DMS79 treated with DMSO at 0.1 percent for 48 hours (cell line): ENCODE data around the gene FAM186B.

ENCODE experiments used
- DNase-seq: peaks from one replicate; lab custom pipeline; 2025; lab: John Stamatoyannopoulos, UW

The FAM186B gene

DNA sequence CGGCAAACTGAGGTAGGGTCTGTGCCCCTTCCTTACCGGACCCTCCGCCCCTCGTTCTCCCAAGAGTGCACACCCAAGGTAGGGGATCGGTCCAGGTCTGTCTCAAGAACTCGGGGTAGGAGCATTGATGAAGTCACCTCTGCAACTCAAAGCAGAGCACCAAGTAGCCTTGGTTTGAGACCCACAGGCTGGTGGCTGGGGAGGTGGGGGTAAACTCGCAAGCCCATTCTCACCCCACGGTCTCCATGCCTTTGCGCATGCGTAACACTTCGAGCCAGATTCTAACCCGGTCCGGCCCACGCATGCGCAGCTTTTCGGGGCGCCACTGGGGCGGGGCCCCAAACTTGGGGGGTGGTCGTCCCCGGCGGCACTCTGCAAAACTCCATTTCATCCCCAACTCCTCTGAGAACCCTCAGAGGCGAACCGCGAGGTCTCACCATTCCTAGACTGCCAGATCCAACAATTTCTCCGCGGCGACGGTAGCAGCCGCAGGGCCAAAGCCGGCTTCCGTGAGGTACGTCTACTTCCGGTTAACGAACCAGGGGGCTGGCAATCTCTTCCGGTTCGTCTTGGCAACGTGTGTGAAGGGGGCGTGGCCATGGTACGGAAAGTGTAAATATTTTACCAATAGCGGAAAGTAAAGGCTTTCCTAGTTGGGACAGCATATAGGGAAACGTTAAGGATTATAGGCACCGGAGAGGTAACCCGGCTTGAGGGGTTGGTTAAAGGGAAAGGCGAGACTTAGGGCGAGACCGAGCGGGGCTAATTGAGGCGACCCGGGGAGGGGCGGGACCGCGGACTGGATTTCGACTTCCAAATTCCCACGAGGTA, 37.6 kb downstream of the FAM186B start, which contains the start of gene MCRS1:
Gene MCRS1 (minus strand): TSS at position 532 of the 831 bp plus-strand sequence. CDS start 1,411 bp downstream, outside the sequence.
- DNase-seq = peak; percentile 85

DNA sequence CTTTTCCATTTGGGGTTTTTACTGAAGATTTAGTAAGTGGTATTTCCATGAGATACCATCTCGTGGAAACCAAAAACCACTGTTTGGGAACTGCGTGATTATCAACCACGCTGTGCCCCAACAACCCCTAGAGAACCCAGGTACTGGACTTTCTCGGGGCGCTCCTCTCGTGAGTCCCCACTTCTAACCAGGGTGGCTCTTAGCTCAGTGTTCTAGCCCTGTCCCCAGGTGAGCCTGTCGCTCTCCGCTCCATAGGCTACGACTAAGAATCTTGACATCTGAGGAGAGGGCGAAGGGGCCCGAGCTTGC, 38.2 kb downstream of the FAM186B start:
- no peak for DNase-seq

DNA sequence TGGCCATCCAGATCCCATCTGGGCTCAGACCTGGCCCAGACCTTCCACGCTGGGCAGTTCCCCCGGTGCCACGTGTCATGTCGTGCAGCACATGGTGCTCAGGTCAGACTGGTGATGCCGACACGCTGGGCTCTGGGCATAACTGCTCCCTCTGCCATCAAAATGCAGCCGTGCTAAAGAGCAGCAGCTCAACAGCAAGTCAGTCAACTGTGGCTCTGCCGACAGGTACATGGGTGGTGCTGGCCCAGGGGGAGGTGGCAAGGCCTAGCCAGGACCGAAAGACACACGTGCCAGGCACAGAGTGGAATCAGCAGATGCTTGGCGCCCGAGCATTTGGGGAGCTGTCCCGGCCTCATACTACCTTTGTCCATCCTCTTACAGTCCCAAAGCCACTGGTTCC, 39.1 kb downstream of the FAM186B start:
- no peak for DNase-seq

DNA sequence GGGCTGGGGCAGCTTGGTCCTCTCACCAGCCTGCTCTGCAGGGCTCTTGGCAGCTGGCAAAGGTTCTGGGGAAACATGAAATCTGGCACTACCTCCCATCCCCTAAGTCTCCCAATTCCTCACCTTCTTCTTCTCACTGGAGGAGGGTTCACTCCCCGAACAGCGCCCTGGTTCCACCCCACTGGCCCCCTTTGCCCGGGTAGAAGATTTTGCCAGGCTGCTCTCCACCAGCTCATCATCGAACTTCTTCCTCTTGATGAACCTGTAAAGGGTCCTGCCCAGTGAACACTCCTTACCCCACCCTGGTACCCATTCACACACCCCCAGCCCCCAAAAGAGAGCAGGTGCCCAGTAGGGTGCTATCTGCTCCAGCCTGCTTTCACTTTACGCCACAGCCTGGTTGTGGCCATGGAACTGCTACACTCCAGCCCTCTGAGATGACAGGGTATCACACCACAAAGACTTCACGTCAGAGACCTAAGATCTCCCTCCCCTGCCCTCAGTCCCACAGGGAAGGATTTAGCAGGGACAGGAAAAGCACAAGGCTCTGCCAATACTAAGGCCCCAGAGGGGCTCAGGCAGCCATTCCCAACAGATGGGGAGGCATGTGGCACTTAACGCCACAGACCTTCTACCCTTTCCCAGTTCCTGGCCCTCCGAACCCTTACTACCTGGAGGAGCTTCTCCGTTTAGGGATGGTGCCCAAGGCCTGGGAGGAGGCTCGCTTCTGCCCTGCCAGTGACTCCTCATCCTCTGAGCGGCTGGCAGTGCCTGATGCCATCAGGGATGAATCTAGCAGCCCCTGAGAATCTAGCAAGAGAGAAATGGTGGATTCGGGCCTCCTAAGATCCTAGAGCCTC, 39.8 kb downstream of the FAM186B start:
- no peak for DNase-seq

DNA sequence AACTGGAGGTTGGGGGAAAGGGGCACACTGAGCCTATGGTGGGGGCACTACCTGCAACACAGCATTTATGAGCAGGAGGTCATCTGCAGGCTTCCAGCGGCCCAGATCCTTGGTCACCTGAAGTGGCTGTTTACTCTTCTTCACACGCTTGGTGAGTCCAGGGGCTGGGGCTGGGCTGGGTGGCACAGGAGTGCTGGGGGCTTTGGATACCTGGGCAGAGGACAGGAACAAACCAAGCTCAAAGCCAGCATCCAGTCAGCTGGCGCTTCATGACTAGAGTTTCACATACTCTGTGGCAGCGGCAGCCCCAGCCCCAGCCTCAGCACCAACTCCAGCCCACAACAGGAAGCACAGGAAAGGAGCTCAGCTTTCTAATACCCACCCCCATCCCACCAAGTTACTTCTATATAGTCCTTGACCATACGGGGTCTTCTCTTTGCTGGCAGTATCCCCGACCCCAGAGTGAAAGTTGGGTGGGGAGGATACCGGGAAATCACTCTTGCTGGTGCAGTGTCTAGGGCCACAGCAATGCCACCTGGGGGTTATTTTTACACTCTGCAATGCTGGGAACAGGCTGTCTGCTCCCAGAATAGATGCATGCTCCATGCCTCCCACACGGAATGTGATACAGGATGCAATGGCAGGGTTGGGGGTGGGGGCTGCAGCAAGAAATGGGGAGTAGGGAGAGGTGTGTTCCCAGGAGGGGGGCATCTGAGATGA, 40.6 kb downstream of the FAM186B start:
- no peak for DNase-seq

DNA sequence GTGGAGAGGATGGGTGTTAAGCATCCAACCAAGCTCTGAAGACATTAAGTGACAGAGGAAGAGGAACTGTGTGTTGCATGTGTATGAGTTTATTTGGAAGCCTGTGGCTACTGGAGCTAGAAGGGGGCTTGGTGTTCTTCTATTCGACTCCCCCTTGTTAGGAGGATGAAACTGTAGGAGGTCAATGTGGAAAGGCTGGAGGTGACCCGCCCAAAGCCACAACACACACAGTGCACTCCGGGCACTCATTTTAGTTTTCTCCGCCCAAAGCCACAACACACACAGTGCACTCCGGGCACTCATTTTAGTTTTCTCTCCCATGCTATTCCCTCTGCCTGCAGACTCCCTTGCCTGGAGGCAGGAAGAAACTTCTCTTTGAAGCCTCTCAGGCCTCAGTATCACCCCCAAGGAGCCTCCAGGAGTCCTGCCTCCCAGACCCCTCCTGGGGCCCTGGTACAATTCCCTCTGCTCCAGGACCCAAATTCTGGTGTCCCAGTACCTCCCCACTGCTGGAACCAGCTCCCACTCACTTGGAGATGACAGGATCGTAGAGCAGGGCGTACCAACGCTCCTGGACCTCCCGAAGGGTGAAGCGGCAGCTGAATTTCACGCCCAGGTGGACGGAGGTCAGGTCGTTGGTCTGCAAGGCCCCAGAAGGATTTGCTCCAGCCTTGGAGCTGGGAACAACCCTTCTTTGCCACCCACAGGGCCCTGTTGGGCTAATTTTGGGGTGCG, 41.3 kb downstream of the FAM186B start:
- DNase-seq = no peak

DNA sequence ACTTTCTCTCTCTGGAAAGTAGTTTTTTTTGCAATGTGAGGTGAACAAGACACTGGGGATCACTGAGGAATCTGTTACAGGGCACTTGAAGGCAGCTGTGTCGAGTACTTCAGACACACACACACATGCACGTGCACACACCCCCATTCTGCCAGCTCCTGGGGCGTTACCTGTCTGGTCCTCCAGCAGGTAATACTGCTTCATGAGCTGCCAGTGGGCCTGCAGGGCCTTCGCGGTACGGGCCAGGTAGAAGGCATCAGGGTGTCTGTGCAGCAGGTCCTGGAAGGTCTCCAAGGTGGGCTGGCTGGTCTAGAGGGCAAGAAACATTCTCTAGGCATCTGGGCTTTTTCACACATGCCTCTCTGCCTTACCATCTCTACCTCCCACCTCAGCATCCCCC, 42.6 kb downstream of the FAM186B start:
- no peak for DNase-seq

DNA sequence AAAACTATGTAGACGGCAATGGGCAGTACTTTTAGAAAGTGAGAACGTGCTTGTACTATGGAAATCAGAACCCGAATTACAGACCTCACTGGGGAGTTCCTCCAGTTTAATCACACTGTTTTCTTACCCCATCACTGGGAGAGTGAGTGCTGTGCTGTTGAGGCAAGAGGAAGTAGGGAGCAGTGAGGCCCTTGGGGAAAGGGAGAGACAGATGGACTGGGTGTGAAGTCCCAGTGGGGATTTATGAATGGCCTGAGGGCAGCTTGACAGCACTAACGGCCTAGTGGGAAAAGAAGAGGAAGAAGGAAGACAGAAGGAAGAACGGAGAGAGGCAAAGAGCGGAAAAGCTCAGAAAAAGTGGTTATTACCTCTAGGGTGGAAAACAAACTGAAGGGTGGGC, 43.2 kb downstream of the FAM186B start:
- no peak for DNase-seq

DNA sequence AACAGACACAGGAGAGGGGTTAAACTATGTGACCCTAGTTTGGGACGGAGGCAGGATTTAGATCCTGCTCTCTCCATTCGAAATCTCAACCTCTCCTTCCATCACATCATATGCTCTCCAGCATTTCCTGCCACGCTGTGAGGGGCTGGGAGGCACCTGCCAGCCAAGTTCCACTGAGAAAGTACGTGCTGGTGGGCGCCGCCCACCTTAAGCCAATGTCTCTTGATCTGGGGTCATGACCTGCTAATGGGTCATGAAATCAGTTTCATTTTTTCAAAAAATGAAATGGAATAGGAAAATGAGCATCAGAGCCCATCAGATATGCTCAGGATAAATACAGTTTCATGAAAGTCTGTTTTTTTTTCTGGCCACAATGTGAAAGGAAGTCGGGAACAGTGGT, 44.7 kb downstream of the FAM186B start:
- DNase-seq = no peak

DNA sequence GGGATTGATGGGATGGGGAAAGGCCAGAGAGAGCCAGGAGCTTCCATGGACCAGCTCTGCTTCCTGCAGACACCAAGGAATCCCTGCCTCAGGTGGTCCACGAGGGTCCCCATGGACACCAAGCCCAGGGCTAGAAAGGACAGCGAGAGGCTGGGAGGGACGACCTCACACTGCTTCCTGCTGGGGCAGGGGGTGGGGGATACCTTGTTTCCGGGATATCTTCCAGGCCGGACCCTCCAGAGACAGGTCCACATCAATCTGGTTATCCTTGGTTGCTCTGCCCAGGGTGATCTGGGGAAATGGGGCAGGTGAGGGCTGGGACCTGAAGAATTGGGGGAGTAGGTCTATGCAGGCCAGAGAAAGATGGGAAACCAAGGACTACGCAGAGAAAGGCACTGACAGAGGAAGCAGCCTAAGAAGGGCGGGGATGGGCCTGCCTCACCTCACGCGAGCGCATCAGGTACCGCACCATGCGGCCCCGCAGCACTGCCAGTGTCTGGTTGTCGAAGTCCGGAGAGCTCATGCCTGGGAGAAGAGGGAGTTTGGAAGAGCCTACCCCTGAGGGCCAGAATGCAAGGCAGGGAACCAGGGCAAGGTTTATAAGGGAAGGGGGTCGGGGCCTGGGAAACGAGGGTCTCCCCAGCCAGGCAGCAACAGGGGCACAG, 46.3 kb downstream of the FAM186B start:
- DNase-seq = no peak

DNA sequence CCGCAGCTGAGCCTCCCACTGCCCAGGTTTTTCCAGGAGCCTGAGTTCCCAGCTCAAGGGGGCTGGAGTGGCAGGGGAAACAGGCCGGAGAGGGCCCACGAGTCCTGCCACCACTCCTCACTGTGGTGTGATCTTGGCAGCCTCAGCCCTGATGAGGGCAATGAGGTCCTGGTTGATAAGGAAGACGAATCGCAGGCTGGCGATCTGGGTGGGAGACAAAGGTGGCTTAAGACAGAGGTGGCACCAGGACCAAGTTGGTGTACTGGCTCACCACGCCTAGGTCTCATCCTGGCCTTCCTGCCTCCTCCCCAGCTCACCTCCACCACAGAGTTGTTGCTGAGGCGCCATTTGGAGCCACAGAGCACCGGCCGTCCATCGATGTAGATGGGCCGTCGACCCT, 46.9 kb downstream of the FAM186B start:
- DNase-seq = no peak

DNA sequence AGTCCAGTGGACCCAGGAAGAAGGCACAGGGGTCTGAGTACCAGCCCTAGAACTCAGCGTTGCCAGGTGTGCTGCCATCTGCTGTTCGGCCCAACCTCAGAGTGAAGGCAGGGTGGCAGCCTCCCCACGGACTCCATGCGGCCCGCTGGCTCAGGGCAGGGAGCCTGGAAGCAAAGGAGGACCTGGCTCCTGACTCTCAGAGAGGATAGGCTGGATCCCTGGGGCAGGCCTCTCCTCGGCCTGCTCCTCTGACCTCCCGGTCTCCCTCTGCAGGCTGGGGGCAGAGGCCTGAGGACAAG, 47.6 kb downstream of the FAM186B start:
- DNase-seq = no peak

DNA sequence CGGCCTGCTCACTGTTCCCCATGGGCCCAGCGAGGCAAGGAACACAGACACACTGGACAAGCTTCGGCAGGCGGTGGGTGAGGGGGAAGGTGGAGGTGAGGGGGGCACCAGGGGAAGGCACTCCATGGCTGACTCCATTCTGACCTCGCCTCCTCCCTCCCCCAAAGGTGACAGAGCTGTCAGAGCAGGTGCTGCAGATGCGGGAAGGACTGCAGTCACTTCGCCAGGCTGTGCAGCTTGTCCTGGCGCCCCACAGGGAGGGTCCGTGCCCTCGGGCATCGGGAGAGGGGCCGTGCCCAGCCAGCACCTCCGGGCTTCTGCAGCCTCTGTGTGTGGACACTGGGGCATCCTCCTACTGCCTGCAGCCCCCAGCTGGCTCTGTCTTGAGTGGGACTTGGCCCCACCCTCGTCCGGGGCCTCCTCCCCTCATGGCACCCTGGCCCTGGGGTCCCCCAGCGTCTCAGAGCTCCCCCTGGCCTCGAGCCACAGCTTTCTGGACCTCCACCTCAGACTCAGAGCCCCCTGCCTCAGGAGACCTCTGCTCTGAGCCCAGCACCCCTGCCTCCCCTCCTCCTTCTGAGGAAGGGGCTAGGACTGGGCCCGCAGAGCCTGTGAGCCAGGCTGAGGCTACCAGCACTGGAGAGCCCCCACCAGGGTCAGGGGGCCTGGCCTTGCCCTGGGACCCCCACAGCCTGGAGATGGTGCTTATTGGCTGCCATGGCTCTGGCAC, 48.1 kb downstream of the FAM186B start:
- no peak for DNase-seq

DNA sequence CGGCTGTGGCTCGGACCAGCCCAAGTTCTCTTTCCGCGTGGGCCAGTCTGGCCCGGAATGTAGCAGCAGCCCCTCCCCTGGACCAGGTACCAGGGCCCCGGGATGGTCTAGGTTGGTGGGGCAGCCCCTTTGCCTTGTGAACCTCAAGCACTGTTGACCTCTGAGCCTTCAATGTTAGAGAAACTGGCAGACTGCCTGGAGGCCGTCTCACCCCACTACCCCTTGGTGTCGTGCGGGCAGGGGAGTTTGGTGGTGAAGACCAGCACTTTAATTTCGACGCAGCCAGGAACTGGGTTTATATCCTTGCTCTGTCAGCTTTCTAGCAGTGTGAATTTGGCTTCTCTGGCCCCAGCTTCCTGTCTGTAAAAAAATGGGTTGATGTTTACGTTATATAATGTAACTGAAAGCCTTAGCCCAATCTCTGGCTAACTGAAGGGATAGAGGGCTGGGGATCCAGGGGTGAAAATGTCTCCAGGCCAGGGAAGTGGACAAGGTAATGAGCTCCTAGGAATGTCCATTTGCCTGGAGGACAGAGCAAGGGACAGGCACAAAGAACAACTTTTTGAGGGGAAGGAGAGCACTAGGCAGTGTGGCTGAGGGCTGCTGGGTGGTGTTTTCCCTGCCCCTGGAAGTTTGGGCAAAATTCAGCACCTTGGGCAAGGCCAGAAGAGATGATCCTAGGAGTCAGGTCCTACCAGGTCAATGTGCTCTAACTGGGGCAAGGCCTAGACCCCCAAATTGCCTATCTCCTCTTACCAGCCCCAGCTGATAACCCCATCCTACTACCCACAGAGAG, 48.9 kb downstream of the FAM186B start:
- no peak for DNase-seq

DNA sequence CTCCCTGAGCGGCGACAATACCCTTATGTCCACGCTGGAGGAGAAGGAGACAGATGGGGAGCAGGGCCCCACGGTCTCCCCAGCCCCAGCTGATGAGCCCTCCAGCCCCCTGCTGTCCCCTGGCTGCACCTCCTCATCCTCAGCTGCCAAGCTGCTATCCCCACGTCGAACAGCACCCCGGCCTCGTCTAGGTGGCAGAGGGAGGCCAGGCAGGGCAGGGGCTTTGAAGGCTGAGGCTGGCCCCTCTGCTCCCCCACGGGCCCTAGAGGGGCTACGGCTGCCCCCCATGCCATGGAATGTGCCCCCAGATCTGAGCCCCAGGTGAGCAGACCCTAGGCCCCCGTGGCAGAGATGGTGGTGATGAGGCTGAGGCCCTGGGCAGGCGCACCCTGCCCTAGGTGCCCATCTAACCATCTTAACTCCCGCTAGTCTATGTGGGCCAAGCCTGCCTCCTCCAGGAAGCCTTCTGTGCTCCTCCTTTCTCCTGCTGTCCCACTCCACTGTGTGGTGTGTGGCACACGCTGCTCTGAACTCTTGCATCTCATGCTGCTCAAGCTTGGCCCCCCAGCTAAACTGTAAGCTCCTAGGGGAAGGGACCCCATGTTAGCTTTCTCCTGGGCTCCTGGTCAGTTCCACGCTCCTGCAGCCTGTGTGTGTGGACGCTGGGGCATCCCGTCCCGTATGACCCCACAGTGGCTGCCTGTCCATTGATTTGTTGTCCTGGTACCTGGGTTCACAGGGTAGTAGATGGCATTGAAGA, 49.6 kb downstream of the FAM186B start:
- no peak for DNase-seq

DNA sequence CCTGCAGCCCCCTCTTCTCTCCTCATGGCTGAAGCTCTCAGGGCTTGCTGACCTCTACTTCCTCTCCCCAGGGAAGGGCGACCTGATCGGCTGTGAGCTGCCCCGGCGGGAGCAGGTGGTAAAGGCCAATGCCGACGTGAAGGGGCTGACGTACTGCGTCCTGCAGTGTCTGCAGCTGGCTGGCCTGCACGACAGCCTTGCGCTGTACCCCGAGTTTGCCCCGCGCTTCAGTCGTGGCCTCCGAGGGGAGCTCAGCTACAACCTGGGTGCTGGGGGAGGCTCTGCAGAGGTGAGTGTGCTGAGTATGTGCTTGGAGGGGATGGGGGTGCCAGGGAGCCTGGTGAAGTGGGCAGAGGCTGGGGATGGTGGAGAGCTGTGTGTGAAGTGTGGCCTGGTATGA, 51.2 kb downstream of the FAM186B start:
- DNase-seq = no peak

DNA sequence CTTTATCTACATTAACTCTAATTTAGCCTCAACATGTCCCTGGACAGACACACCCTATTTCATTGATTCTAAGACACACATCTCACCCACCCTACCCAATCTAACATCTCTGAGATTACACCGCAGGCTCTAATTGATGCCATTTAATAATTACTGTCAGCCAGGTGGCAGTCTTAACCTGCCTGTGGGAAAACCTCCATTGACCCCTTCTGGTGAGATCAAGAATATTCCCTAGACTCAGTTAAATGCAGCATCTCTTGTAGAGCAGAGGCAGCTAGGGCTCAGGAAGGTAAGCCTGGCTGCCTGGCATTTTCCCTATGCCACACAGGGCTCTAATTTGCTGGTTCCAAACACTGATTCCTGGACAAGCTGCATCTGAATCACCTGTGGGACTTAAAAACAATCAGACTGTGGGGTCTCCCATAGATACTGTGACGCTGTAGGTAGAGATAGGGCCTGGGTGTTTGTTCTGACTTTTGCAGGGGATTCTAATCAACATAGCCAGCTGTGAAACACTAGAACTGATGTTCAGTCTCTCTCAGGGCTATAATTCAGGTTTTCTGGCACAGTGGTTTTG, 51.8 kb downstream of the FAM186B start:
- DNase-seq = peak; percentile 27

DNA sequence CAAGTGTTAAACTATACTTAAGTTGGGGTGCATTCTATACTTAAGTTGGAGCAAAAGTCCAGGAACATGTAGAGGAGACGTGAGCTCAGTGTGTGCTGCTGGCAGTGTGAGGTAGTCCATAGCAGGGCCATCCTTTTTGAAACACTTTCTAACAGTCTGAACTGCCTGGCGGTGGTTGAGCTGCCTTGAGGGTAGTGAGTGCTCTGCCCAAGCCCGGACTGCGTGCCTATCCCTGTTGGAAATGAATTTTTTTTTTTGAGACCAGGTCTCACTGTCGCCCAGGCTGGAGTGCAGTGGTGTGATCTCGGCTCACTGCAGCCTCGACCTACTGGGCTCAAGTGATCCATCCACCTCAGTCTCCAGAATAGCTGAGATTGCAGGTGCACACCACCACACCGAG, 52.5 kb downstream of the FAM186B start:
- DNase-seq = no peak

DNA sequence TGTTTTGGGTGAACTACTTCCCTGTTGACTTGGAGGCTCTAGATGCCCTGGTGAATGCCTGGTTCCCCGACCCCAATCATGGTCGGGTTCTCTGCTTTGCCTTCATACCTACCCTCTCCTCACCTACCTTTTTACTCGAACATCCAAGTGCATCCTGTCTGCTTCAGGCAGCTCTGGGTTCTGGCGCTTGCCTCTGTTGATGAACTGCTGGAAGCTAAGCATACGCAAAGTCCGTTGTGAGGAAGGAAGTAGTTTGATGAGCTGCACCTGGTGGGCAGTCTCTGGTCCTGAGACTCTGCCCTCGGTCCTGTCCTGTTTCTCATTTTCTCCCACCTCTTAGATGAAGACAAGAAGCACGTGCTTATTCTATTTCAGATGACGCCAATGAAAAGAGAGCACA, 53.0 kb downstream of the FAM186B start:
- DNase-seq = no peak
